Right ventricle myocardium inferior (tissue), 1 donor: ENCODE measurements around the gene GRAMD4. TPM values are rescaled to one million over a fixed set of nuclear protein-coding genes. Genes with fewer than 3 reads are reported as not detected.

Source experiments
- ATAC-seq: fragments of 200-7000 bp; cut with Tn5 transposase; one replicate; pipeline ENCODE4 v1.9.1; 2020; ENCODE audit warnings: mild to moderate bottlenecking, moderate library complexity
- DNase-seq: peaks from one replicate; pipeline ENCODE4 v3.0.0; 2021; ENCODE audit errors: missing footprints
- intact Hi-C: fragments of 100-400 bp; cut with DNase I; formaldehyde crosslinking; loops from one replicate; pipeline ENCODE4 v1.11.0; 2022
- long read RNA-seq: library from polyadenylated mRNA; unstranded; transcript quantifications from one replicate; pipeline ENCODE4 v2.0.0, GENCODE V29; 2021
- total RNA-seq: library from RNA; stranded (reverse); fragmentation: NEBNext Ultra II Directional; extraction: Animal tissue kit (Norgen Biotek cat#: 25700); gene quantifications from one replicate; pipeline ENCODE4 v1.2.1, GENCODE V29; 2021
- donor health status: DM: no; HTN: yes; CAD: no; lungs with severe emphysema.

Gene GRAMD4, protein sequence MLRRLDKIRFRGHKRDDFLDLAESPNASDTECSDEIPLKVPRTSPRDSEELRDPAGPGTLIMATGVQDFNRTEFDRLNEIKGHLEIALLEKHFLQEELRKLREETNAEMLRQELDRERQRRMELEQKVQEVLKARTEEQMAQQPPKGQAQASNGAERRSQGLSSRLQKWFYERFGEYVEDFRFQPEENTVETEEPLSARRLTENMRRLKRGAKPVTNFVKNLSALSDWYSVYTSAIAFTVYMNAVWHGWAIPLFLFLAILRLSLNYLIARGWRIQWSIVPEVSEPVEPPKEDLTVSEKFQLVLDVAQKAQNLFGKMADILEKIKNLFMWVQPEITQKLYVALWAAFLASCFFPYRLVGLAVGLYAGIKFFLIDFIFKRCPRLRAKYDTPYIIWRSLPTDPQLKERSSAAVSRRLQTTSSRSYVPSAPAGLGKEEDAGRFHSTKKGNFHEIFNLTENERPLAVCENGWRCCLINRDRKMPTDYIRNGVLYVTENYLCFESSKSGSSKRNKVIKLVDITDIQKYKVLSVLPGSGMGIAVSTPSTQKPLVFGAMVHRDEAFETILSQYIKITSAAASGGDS
- total RNA-seq, result 80.0 TPM
- long read RNA-seq, full-length matches to known transcripts, result 3 of 97 reads
- long read RNA-seq, partial matches to known transcripts, result 36 of 97 reads
- long read RNA-seq, other reads (novel, unspliced or antisense), result 58 of 97 reads

DNA sequence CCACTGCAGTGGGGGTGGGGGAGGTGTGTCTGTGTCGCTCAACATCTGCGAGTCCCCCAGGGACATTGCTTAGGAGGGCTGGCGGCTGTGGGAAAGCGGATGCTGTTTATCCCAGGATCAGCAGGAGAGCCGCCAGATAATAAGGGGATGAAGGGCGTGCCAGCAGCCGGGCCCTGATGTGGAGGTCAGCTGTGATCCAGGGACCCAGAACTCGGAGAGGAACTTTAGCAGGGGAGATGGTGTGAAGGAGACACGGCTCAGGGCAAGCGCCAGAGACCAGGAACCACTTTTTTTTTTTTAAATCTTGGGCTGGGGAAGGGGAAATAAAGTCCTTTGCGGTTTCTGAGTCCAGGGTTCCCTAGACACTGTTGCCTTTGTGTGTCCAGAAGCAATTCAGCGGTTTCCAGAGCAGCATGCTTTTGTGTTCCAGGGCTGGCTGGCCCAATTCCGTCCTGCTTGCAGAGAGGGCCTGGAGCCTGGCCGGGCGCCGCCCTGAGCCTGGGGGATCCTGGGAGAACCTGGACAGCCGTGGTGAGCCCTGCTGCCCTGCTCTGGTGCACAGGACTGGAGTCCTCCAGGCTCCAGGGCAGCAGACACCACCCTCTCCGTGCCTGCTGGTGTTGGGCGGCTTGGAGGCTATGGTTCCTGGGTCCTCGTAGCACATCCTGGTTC, at the start of gene GRAMD4:
GRAMD4 (plus strand) TSS at position 557 of the 672 bp plus-strand sequence. CDS start 6,414 bp downstream, outside the sequence.
- DNase-seq (peak; percentile 83), ATAC-seq (peak; percentile 67)
- intact Hi-C loops, result loop anchor here (5.0 kb wide), 1 partner anchor 43 kb away; no protein-coding TSS in a partner anchor

DNA sequence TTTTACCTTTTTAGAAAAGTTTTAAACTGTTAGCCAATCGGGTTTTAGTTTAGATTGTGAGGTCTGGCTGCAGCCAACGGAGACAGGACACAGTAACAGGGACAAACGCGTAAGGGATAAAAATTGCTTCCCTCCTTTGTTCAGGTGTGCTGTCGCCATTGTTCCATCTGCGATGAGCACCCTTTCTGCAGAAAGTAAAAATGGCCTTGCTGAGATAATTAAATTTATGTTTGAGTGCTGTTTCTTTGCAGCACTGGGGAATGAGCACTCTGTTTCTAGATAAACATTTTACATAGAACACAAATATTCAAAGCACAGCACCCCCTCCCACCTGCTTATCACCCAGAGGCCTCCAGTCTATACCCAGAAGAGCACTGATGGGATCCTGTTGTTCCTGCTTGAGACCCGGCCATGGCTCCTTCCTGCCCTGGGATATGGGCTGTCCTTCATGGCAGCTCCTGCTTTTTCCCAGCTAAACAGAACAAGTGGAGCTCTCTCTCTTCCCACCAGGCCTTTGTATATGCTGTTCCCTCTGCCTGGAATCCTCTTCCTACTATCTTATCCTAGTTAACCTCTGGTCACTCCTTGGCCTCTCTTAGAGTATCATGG, 48.4 kb upstream of the GRAMD4 start:
- DNase-seq (peak; percentile 5), ATAC-seq (no peak)
- intact Hi-C loops, result no loop called here

DNA sequence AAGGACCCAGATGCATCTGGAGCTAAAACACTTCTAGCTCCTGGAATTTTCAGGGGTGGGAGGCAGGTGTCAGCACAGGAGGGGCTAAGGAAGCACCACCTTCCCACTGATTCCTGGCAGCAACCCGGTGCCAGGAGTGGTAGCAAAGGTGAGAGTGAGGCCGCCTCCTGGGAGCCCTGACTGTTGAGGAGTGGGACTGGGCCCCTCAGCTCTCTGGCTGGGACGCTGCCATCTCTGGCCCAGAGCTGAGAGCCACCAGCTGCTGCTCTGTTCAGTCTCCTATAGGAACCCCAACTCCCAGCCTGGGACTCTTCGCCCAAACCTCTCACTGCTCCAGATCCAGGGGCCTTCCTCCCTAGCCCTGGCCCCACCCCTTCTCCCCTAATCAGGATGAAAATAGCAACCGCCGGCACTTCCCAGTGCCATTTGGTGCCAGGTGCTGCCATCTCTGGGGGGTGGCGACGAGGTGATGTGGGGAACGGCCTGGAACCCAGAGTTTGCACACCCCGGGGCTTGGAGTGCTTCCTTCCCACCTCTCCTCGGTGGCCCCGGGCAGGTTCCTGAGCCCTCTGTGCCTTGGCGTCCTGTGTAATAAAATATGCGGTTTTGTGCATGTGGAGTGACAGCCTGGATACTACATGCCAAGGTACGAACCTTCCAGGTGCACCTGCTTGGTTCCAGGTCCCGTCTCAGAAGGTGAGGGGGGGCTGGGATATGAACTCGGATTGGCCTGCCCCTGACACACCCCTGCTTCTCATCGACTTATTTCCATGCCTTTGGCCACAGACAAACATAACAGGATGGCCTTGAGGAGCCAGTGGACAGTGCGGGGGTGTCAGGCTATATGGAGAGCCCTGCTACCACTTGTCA, 47.0 kb upstream of the GRAMD4 start:
- ATAC-seq (no peak), DNase-seq (peak; percentile 59)
- intact Hi-C loops, result no loop called here

DNA sequence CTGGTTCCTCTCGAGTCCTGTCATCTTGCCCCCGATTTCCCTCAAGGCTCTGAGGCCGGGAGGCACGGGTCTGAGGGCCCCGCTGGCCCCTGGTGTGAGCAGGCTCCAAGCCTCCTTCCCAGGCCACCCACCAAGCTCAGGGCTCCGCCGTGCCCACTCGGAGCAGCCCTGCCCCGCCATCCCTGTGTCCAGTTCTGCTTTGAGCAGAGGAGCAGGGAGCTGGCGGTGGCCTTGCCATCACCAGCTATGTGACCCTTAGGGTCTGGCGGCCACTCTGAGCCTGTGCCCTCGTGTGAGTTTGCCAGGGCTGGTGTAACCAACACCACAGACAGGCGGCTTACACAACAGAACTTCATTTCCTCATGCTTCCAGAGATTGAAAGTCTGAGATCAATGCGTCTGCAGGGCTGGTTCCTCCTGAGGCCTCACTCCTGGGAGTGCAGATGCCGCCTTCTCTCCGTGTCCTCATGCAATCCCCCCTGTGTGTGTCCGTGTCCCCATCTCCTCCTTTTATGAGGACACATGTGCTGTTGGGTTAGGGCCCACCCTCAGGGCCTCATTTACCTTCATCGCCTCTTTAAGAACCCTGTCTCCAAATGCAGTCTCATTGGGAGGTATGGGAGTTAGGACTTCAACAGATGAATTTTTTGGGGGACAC, 46.3 kb upstream of the GRAMD4 start:
- DNase-seq (no peak), ATAC-seq (no peak)
- intact Hi-C loops, result no loop called here

DNA sequence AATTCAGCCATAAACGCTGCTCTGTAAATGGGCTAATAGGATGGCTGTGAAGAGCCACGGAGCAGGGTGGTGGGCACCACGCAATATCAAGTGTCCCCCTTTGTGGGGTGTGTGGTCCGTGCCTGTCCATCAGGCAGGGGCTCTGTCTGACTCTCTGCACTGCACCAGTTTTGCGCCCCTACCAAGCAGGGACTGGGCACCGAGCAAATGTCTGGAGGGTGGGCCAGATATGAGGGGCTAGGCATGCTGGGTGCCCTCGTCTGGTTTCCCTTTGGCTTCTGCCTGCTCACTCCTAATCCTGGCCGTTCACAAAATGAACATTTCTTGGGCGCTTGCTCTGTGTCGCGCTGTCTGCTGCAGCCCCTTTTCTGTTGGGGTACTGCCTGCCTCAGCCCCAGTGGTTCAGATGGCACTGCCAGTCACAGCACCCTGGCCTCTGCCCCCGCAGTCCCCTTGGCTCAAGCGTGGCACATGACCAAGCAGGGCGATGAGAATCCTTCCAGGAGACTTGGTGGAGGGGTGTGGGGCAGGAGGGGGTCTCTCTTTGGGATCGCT, 45.7 kb upstream of the GRAMD4 start:
- intact Hi-C loops, result no loop called here
- ATAC-seq (no peak), DNase-seq (peak; percentile 33)

DNA sequence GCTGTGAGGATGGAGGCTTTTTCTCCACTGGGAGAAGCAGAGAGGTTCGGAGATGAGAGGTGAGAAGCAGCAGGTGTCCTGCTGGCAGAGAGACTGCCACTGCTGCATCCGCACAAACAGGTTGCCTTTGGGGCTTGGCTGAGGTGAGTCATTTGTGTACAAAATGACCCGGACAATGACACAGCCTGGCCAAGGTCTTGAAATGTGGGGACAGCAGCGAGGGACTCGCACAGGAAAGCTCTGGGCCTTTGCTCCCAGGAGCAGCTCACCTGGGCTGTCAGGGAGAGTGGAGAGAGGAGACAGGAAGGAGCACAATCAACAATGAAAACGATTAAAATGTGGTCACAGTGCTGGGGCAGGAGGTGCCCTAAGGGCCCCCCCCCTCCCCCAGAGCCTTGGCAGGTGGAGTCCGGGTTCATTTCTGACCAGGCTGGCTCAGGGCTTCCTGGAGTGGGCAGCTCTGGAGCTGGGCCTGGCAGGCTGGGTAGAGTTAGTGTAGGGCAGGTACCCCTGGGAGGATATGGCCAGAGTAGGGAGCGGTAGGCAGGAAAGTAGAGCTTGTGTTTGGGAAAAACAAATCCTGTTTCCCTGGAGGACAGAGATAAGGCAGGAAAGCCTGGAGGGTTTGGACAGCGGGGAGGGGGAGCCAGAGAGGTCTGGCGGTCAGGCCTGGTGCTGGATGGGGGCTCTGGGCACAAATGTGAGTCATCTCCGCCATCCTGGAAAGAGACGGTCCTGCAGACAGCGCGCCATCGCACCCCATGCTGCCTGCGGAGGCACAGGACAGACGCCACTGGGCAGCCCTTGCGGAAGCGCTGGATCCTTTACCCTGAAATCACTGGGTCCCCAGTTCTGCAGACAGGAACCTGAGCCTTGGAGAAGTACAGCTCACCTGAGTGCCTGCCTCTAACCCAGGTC, 44.9 kb upstream of the GRAMD4 start:
- peak; percentile 73 for DNase-seq
- intact Hi-C loops, result loop anchor here (5.0 kb wide), 4 partner anchors 47 to 162 kb away; partner anchors contain the start of genes CERK and GRAMD4
- ATAC-seq, result peak; percentile 58

DNA sequence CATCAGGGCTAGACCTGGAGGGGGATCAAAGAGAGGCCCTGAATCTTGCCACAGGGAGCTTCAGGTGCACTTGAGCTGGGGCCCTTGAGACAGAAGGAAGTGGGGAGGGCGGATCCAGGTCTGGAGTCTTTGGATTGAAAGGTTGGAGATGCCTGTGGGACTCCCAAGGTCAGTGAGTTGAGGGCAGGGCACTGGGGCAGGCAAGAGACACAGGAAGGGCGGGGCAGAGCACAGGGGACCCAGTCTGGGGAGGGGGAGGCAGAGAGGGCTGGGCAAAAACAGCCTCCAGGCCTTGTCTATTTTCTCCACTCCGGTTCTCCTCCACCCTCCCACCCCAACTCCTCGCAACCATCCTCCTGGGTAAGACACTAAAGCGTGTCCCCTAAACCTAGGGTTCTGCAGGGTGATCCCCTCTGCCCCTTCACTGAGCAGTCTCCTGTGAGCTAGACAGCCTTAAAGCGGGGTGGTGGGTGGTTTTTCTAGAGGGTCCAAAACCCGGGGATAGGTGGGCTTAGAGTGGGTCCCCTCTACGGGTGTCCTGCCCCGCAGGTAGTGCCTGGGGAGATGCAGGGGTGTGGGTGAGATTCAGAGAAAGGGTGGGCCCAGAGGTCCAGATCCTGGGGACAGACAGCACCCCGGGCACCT, 44.2 kb upstream of the GRAMD4 start:
- peak; percentile 27 for ATAC-seq
- intact Hi-C loops, result loop anchor here (5.0 kb wide), 4 partner anchors 46 to 161 kb away; partner anchors contain the start of genes CERK and GRAMD4
- DNase-seq, result peak; percentile 72

DNA sequence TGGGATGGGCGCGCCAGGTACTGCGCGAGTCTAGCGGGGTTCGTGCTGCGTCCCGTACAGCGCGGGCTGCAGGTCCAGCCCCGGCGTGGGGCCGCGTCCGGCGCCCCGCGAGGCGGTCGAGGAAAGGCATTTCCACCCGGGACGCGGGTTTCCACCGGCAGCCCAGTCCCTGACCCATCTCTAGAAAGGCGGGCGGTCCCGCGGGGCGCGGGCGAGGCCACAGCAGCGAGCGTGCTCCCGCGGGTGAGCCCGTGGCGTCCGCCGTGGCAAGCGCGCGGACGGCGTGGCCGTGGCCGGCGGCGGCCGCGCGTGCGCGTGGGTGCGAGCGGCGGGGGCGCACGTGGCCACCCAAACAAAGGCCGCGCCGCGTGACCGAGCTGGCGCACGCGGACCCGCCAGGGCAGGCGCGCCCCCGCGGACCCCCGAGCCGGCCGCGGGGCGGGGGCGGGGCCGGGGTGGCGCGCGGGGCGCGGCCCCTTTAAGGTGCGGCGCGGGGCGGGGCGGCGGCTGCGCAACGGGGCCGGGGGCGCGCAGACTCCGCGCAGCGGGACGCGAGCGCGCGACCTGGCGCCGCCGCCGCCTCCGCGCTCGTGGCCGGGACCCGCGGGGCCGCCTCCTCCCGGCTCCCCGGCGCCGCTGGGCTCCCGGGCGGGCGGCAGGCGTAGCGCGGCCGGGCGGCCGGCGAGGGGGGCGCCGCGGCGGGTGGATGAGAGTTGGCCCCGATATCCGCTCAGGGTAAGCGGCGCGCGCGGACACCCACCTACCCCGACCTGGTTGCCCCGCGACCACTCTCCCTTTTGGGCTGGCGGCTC, 43.4 kb upstream of the GRAMD4 start:
- DNase-seq (peak; percentile 85), ATAC-seq (peak; percentile 29)
- intact Hi-C loops, result loop anchor here (5.0 kb wide), 4 partner anchors 46 to 161 kb away; partner anchors contain the start of genes CERK and GRAMD4

DNA sequence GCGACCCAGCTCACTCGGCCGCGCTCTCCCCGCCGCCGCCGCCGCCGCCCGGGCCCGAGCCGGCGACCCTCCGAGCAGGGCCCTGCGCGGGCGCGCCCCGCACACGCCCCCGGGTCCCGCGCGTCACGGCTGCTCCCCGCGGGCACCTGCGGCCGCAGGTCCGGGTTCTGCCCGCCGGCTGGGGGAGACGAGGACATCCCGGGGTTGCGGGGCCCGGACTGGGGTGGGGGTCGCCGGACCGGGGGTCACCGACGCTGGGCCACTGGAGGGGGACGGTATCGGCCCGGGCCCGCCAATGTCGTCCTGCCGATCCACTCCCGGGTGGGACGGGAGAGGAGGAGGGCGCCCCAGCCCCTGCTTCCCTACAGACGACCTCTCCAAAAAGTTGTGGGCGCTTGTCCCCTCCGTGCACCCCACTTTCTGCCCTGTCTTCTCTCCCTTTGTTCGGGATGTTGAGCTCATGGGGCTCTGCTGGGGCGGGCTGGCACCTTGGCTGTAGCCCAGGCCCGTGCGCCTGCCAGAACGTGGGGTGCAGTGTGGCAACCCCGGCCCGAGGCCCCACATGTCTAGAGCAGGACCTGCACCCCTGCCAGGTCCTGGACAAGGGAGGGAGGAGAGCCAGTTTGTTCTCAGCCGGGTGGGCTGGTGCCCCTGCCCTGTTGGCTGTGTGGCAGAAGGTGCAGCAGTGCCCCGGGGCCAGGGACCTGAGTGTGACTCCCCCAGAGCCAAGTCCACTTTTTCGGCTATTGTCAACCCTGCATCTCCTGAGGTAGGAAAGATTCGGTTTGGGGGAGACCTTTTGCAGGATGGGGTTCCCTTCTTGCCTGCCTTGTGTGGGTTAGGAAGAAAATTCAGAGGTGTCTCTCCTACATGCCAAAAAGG, 42.6 kb upstream of the GRAMD4 start:
- peak; percentile 82 for DNase-seq
- no peak for ATAC-seq

DNA sequence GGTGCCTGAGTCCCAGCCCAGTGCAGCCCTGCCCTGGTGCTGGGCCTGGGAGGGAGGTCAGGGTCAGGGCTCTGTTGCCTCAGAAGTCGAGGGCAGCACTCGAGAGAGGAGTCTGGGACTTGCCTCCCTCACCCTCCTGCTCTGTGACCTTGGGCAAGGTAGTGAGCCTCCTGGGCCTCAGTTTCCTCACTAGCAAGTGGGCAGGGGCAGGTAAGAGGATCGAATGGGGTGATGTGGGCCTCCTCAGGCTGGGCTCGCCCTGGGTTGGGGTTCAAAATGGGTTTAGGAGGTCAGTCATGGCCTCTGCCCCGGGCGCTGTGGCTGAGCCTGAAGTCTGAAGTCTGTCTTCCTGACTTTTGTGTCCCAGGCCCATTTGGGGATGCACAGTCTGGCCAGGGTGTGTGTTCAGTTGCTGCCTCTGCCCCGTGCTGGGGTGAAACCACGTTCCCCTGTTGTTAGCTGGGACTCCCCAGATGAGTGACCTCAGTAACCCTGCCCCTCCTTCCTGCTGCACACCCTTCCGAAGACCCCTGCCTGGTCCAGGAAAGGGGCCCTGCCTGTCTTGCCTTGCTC, 41.8 kb upstream of the GRAMD4 start:
- ATAC-seq, result no peak
- intact Hi-C loops, result loop anchor here (5.0 kb wide), 4 partner anchors 44 to 159 kb away; partner anchors contain the start of genes CERK and GRAMD4
- DNase-seq, result peak; percentile 66

More for the DNA sequence above, 42.6 kb upstream of the GRAMD4 start:
- intact Hi-C loops, result loop anchor here (5.0 kb wide), 4 partner anchors 45 to 160 kb away; partner anchors contain the start of genes CERK and GRAMD4

DNA sequence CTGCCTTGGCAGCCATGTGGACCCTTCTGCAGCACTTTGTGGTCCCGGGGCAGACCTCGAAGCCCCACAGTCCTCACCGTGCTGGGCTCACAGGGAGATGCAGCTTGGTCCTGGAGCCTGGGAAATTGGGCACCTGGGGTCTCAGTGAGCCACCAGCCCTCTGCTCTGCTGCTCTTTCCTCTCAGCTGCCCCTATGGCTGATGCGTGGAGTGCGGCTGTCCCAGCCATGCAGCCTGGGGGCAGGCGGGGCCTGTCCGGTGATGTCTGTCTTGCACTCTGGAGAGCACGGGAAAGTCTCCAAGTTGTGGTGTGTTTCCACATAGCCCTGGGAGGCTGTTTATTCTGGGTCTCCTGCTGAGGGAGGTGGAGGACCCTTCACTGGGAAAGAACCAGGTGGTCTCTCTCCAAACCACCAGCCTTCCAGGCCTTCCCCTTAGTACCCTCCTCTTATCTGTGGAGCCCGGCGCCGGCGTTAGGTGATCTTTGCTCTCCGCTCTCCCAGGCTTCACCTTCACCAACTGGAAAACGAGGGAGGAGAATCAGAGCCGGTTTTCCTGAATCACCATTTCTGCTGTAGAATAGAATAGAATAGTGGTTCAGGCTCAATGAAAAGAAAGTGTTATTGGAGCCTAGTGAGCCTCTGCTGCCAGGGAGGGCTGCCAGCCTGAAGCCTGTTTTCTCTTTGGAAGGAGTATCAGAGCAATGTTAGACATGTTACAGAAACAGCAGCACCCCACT, 41.2 kb upstream of the GRAMD4 start:
- peak; percentile 87 for DNase-seq
- ATAC-seq, result peak; percentile 71
- intact Hi-C loops, result loop anchor here (5.0 kb wide), 4 partner anchors 43 to 158 kb away; partner anchors contain the start of genes CERK and GRAMD4

DNA sequence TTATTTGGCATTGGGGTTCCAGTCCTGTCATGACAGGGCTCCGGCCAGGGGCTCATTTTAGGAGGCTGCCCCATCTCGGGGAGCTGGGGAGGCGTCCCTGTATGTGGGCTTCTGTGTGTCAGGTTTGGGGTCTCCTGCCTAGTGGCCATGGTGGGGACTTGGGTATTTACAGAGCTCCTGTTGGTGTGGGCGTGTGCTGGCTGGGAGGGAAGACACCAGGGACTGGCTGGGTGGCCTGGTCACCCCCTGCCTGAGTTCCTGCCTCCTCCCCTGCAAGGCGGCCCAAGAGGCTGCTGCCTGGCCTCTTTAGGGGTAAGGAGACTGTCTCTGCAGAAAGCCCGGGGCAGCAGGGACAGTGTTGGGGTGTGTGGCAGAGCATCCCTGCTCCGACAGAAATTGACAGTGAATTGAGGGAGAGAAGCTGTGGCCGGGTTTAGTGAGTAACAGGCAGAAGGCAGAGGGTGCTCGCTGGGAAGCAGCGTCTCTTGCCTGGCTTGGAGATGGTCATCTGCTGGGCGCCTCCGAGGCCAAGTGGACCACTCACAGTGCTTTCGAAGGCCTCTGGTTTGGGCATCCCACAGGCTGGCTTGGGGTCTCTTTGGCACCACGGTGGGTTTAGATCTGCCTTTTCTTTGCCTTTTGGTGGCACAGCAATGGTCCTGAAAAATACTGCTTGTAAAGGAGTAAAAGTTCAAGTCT, 40.3 kb upstream of the GRAMD4 start:
- peak; percentile 43 for DNase-seq
- intact Hi-C loops, result loop anchor here (5.0 kb wide), 4 partner anchors 42 to 157 kb away; partner anchors contain the start of genes CERK and GRAMD4
- no peak for ATAC-seq
